22Rv1 (cell line): ENCODE measurements around the gene TIMM10B.

Experiments used
- ZFX ChIP-seq: fragments of 450-650 bp; IDR thresholded peaks from 2 replicates; pipeline ENCODE4 v1.6.1; 2017; ENCODE audit warnings: antibody characterized with exemption, borderline replicate concordance
- TF ChIP-seq, protein P1 (sequence below): fragments of 450-650 bp; IDR thresholded peaks from 2 replicates; pipeline ENCODE4 v1.5.1; 2017; ENCODE audit warnings: mild to moderate bottlenecking

- TF ChIP-seq, protein P1, sequence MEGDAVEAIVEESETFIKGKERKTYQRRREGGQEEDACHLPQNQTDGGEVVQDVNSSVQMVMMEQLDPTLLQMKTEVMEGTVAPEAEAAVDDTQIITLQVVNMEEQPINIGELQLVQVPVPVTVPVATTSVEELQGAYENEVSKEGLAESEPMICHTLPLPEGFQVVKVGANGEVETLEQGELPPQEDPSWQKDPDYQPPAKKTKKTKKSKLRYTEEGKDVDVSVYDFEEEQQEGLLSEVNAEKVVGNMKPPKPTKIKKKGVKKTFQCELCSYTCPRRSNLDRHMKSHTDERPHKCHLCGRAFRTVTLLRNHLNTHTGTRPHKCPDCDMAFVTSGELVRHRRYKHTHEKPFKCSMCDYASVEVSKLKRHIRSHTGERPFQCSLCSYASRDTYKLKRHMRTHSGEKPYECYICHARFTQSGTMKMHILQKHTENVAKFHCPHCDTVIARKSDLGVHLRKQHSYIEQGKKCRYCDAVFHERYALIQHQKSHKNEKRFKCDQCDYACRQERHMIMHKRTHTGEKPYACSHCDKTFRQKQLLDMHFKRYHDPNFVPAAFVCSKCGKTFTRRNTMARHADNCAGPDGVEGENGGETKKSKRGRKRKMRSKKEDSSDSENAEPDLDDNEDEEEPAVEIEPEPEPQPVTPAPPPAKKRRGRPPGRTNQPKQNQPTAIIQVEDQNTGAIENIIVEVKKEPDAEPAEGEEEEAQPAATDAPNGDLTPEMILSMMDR = no peak
- no peak for TF ChIP-seq ZFX
Observed at GRCh38 chr11:6483015-6483414, 1.7 kb downstream of the TIMM10B start.
